T-helper 1 cell treated with Interleukin-12 subunit alpha and Interleukin-12 subunit beta and Interleukin-4 antibody, amounts not matched to agents 30 μg/mL and 1 μg/mL, for 36 hours (primary cell): ENCODE results near the gene NUP88.

Experiments used
- H3K27ac Mint-ChIP-seq: one replicate; pipeline ENCODE4 v1.8.0; 2021; ENCODE audit warnings: mild to moderate bottlenecking, mixed read lengths
- H3K27me3 Mint-ChIP-seq: one replicate; pipeline ENCODE4 v1.8.0; 2021; ENCODE audit warnings: low read depth, mixed read lengths
- H3K36me3 Mint-ChIP-seq: one replicate; pipeline ENCODE4 v1.8.0; 2021; ENCODE audit warnings: low read depth, mixed read lengths
- H3K4me1 Mint-ChIP-seq: one replicate; pipeline ENCODE4 v1.8.0; 2021; ENCODE audit warnings: low read depth, mixed read lengths
- H3K4me3 Mint-ChIP-seq: one replicate; pipeline ENCODE4 v1.8.0; 2021; ENCODE audit warnings: mild to moderate bottlenecking, moderate library complexity, mixed read lengths
- H3K9me3 Mint-ChIP-seq: one replicate; pipeline ENCODE4 v1.8.0; 2021; ENCODE audit warnings: mixed read lengths

Gene NUP88

GRCh38 chr17:5396612-5397011 lies 22.9 kb downstream of the NUP88 start:
- Mint-ChIP-seq H3K27ac (no peak overlapping the region), H3K4me3 (no peak overlapping the region), H3K4me1 (no peaks in the 10 kb centered on the region), H3K9me3 (no peaks in the 10 kb centered on the region), H3K27me3 (no peaks in the 10 kb centered on the region), H3K36me3 (peaks cover 28% of the 10 kb centered on the region)

- H3K36me3 Mint-ChIP-seq, result peaks cover 50% of the 10 kb centered on the region
- no peaks in the 10 kb centered on the region for H3K27me3 Mint-ChIP-seq
- H3K4me1 Mint-ChIP-seq, result peaks cover 7% of the 10 kb centered on the region
- no peak overlapping the region for H3K27ac Mint-ChIP-seq
- H3K9me3 Mint-ChIP-seq, result no peaks in the 10 kb centered on the region
- H3K4me3 Mint-ChIP-seq, result no peak overlapping the region
Observed at GRCh38 chr17:5391678-5392077, 27.8 kb downstream of the NUP88 start.

- peaks cover 50% of the 10 kb centered on the region for H3K36me3 Mint-ChIP-seq
Observed at GRCh38 chr17:5381542-5381941, 37.9 kb downstream of the NUP88 start.

GRCh38 chr17:5380491-5381135 lies 38.8 kb downstream of the NUP88 start:
- no peak overlapping the region for H3K27ac Mint-ChIP-seq
- no peak overlapping the region for H3K4me3 Mint-ChIP-seq
- H3K36me3 Mint-ChIP-seq, result peaks cover 47% of the 10 kb centered on the region
- H3K4me1 Mint-ChIP-seq, result no peaks in the 10 kb centered on the region
- no peaks in the 10 kb centered on the region for H3K27me3 Mint-ChIP-seq
- H3K9me3 Mint-ChIP-seq, result no peaks in the 10 kb centered on the region

More at GRCh38 chr17:5381542-5381941, 37.9 kb downstream of the NUP88 start:
- no peaks in the 10 kb centered on the region for H3K9me3 Mint-ChIP-seq
- no peaks in the 10 kb centered on the region for H3K4me1 Mint-ChIP-seq
- H3K27me3 Mint-ChIP-seq, result no peaks in the 10 kb centered on the region
- H3K4me3 Mint-ChIP-seq, result no peak overlapping the region
- H3K27ac Mint-ChIP-seq, result peak overlapping the region; percentile 8

GRCh38 chr17:5379351-5380107 lies 39.9 kb downstream of the NUP88 start:
- no peaks in the 10 kb centered on the region for H3K27me3 Mint-ChIP-seq

GRCh38 chr17:5378566-5379207 lies 40.8 kb downstream of the NUP88 start:
- no peaks in the 10 kb centered on the region for H3K4me1 Mint-ChIP-seq
- H3K9me3 Mint-ChIP-seq, result no peaks in the 10 kb centered on the region
- no peak overlapping the region for H3K4me3 Mint-ChIP-seq
- peaks cover 46% of the 10 kb centered on the region for H3K36me3 Mint-ChIP-seq
- H3K27me3 Mint-ChIP-seq, result no peaks in the 10 kb centered on the region
- no peak overlapping the region for H3K27ac Mint-ChIP-seq

More at GRCh38 chr17:5379351-5380107, 39.9 kb downstream of the NUP88 start:
- H3K27ac Mint-ChIP-seq, result no peak overlapping the region
- peaks cover 47% of the 10 kb centered on the region for H3K36me3 Mint-ChIP-seq
- H3K4me3 Mint-ChIP-seq, result no peak overlapping the region
- no peaks in the 10 kb centered on the region for H3K4me1 Mint-ChIP-seq
- H3K9me3 Mint-ChIP-seq, result no peaks in the 10 kb centered on the region

GRCh38 chr17:5373112-5373511 lies 46.4 kb downstream of the NUP88 start:
- no peaks in the 10 kb centered on the region for H3K9me3 Mint-ChIP-seq
- no peaks in the 10 kb centered on the region for H3K27me3 Mint-ChIP-seq
- H3K4me1 Mint-ChIP-seq, result no peaks in the 10 kb centered on the region
- H3K27ac Mint-ChIP-seq, result no peak overlapping the region
- no peak overlapping the region for H3K4me3 Mint-ChIP-seq
- peaks cover 36% of the 10 kb centered on the region for H3K36me3 Mint-ChIP-seq

GRCh38 chr17:5370411-5370810 lies 49.1 kb downstream of the NUP88 start:
- H3K27ac Mint-ChIP-seq, result no peak overlapping the region
- no peaks in the 10 kb centered on the region for H3K27me3 Mint-ChIP-seq
- H3K36me3 Mint-ChIP-seq, result peaks cover 32% of the 10 kb centered on the region
- no peaks in the 10 kb centered on the region for H3K9me3 Mint-ChIP-seq
- no peaks in the 10 kb centered on the region for H3K4me1 Mint-ChIP-seq
- no peak overlapping the region for H3K4me3 Mint-ChIP-seq

GRCh38 chr17:5365831-5366230 lies 53.6 kb downstream of the NUP88 start:
- Mint-ChIP-seq H3K4me1 (no peaks in the 10 kb centered on the region), H3K36me3 (peaks cover 34% of the 10 kb centered on the region)

GRCh38 chr17:5364696-5365095 lies 54.8 kb downstream of the NUP88 start:
- Mint-ChIP-seq H3K27me3 (no peaks in the 10 kb centered on the region), H3K4me3 (no peak overlapping the region), H3K9me3 (no peaks in the 10 kb centered on the region), H3K4me1 (no peaks in the 10 kb centered on the region), H3K36me3 (peaks cover 34% of the 10 kb centered on the region), H3K27ac (no peak overlapping the region)

More at GRCh38 chr17:5365831-5366230, 53.6 kb downstream of the NUP88 start:
- Mint-ChIP-seq H3K27ac (no peak overlapping the region), H3K9me3 (no peaks in the 10 kb centered on the region), H3K4me3 (no peak overlapping the region), H3K27me3 (no peaks in the 10 kb centered on the region)

- Mint-ChIP-seq H3K4me3 (no peak overlapping the region), H3K36me3 (peaks cover 31% of the 10 kb centered on the region), H3K9me3 (no peaks in the 10 kb centered on the region), H3K27ac (no peak overlapping the region), H3K4me1 (no peaks in the 10 kb centered on the region), H3K27me3 (no peaks in the 10 kb centered on the region)
Observed at GRCh38 chr17:5364156-5364555, 55.3 kb downstream of the NUP88 start.

- Mint-ChIP-seq H3K36me3 (peaks cover 28% of the 10 kb centered on the region), H3K27me3 (no peaks in the 10 kb centered on the region), H3K4me1 (no peaks in the 10 kb centered on the region), H3K9me3 (no peaks in the 10 kb centered on the region), H3K27ac (no peak overlapping the region), H3K4me3 (no peak overlapping the region)
Observed at GRCh38 chr17:5362162-5362811, 57.2 kb downstream of the NUP88 start.

- no peaks in the 10 kb centered on the region for H3K4me1 Mint-ChIP-seq
- no peak overlapping the region for H3K4me3 Mint-ChIP-seq
- no peaks in the 10 kb centered on the region for H3K27me3 Mint-ChIP-seq
- H3K27ac Mint-ChIP-seq, result no peak overlapping the region
- H3K36me3 Mint-ChIP-seq, result peaks cover 28% of the 10 kb centered on the region
- no peaks in the 10 kb centered on the region for H3K9me3 Mint-ChIP-seq
Observed at GRCh38 chr17:5361426-5361825, 58.0 kb downstream of the NUP88 start.

GRCh38 chr17:5355421-5356129 lies 63.9 kb downstream of the NUP88 start:
- H3K4me1 Mint-ChIP-seq, result no peaks in the 10 kb centered on the region
- H3K9me3 Mint-ChIP-seq, result no peaks in the 10 kb centered on the region
- H3K27ac Mint-ChIP-seq, result no peak overlapping the region
- no peak overlapping the region for H3K4me3 Mint-ChIP-seq
- no peaks in the 10 kb centered on the region for H3K27me3 Mint-ChIP-seq
- peaks cover 20% of the 10 kb centered on the region for H3K36me3 Mint-ChIP-seq
